ENCODE results near the gene TRAPPC1. TPM values are rescaled to one million over a fixed set of nuclear protein-coding genes. Genes with fewer than 3 reads are reported as not detected.

Gene TRAPPC1
- total RNA-seq, 2 donors from 2014 or later: 14.6 to 36.1 TPM

- DNase-seq (ENCODE audit: low spot score): no peak
- Histone ChIP-seq H3K9me3 (no peaks in the 10 kb centered on the region), H3K4me3 (peak overlapping the region; percentile 68), H3K27me3 (replicated peaks; ENCODE audit: insufficient read depth) (no peaks in the 10 kb centered on the region), H3K27ac (peak overlapping the region; percentile 1 to 39), H3K36me3 (no peaks in the 10 kb centered on the region), H3K4me1 (ENCODE audit: control insufficient read depth in 1 of 2, low read depth in 2 of 2) (peaks cover 0 to 16% of the 10 kb centered on the region in 2 donors)
- TF ChIP-seq, protein P1, sequence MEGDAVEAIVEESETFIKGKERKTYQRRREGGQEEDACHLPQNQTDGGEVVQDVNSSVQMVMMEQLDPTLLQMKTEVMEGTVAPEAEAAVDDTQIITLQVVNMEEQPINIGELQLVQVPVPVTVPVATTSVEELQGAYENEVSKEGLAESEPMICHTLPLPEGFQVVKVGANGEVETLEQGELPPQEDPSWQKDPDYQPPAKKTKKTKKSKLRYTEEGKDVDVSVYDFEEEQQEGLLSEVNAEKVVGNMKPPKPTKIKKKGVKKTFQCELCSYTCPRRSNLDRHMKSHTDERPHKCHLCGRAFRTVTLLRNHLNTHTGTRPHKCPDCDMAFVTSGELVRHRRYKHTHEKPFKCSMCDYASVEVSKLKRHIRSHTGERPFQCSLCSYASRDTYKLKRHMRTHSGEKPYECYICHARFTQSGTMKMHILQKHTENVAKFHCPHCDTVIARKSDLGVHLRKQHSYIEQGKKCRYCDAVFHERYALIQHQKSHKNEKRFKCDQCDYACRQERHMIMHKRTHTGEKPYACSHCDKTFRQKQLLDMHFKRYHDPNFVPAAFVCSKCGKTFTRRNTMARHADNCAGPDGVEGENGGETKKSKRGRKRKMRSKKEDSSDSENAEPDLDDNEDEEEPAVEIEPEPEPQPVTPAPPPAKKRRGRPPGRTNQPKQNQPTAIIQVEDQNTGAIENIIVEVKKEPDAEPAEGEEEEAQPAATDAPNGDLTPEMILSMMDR (IDR thresholded peaks at IDR 0.05): no peak
- ATAC-seq (ENCODE audit: insufficient number of reproducible peaks, low FRiP score, low read depth): no peak
Measured at GRCh38 chr17:7922269-7922844, 9.4 kb downstream of the TRAPPC1 start.

- no peak for ATAC-seq (ENCODE audit: insufficient number of reproducible peaks, low FRiP score, low read depth)
- Histone ChIP-seq H3K27ac (peak overlapping the region; percentile 90 to 94), H3K27me3 (replicated peaks; ENCODE audit: insufficient read depth) (no peaks in the 10 kb centered on the region), H3K4me3 (peak overlapping the region; percentile 77), H3K4me1 (ENCODE audit: control insufficient read depth in 1 of 2, low read depth in 2 of 2) (peaks cover 6 to 19% of the 10 kb centered on the region in 2 donors), H3K36me3 (no peaks in the 10 kb centered on the region), H3K9me3 (no peaks in the 10 kb centered on the region)
- TF ChIP-seq, protein P1 (IDR thresholded peaks at IDR 0.05): no peak
- DNase-seq (ENCODE audit: low spot score): no peak
Measured at GRCh38 chr17:7916808-7917207, 14.9 kb downstream of the TRAPPC1 start.

DNA sequence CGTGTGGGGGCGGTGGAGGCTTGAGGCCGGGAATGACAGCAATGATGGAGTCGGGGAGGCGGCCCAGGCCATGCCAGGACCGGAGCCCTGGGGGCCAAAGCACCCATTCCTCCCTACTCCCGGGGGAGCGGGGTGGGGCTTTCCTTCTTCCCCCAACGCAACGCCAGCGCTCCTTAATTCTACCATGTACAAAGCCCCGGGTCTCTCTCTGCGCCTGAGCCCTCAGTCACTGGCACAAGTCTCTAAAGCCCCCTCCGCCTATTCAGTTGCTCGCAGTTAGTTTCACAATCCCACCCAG is 15.4 kb downstream of the TRAPPC1 start:
- peak overlapping the region; percentile 90 to 94 for H3K27ac ChIP-seq
- H3K9me3 ChIP-seq: no peaks in the 10 kb centered on the region
- H3K4me3 ChIP-seq: peak overlapping the region; percentile 77
- peaks cover 6 to 19% of the 10 kb centered on the region in 2 donors for H3K4me1 ChIP-seq (ENCODE audit: control insufficient read depth in 1 of 2, low read depth in 2 of 2)
- TF ChIP-seq, protein P1 (IDR thresholded peaks at IDR 0.05): no peak
- no peaks in the 10 kb centered on the region for H3K27me3 ChIP-seq (replicated peaks; ENCODE audit: insufficient read depth)
- peak; percentile 1 for ATAC-seq (ENCODE audit: insufficient number of reproducible peaks, low FRiP score, low read depth)
- H3K36me3 ChIP-seq: peaks cover 3% of the 10 kb centered on the region
- DNase-seq (ENCODE audit: low spot score): no peak

GRCh38 chr17:7915611-7916384 is 15.9 kb downstream of the TRAPPC1 start, which contains the start of gene RNF227:
Gene RNF227, minus strand, starts transcription at chr17:7916289. Its CDS starts 94 bp downstream, at chr17:7916195.
- ATAC-seq (ENCODE audit: insufficient number of reproducible peaks, low FRiP score, low read depth) (peak; percentile 85), DNase-seq (ENCODE audit: low spot score) (peak; percentile 80)
- H3K36me3 ChIP-seq: peaks cover 9% of the 10 kb centered on the region
- H3K4me1 ChIP-seq (ENCODE audit: control insufficient read depth in 1 of 2, low read depth in 2 of 2): peaks cover 6 to 19% of the 10 kb centered on the region in 2 donors
- H3K27me3 ChIP-seq (replicated peaks; ENCODE audit: insufficient read depth): no peaks in the 10 kb centered on the region
- peak within 1 kb of the TSS; percentile 77 for H3K4me3 ChIP-seq
- TF ChIP-seq, protein P1 (IDR thresholded peaks at IDR 0.05): no peak
- no peaks in the 10 kb centered on the region for H3K9me3 ChIP-seq
- peak within 1 kb of the TSS; percentile 90 to 94 for H3K27ac ChIP-seq

DNA sequence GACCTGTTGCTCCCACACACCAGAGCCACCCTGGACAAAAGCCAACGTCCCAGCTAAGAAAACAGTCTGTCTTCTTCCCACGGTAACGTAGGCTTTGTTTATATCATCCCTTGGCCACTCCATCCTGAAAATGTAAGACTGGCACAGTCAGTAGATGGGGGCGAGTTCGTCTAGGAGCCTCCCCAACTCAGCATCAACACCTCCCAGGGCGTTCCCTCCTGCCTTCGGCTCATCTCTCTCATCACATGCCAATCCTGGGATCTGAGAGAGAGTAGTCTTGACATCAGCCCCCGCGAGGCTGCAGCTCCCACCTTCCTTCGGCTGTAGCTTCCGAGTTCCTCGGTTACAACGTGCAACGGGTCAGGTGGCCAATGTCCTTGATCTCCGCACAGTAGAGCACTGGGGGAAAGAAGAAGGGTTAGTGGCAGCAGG is 16.6 kb downstream of the TRAPPC1 start:
- peak overlapping the region; percentile 90 to 94 for H3K27ac ChIP-seq
- H3K36me3 ChIP-seq: peaks cover 15% of the 10 kb centered on the region
- DNase-seq (ENCODE audit: low spot score) (no peak), ATAC-seq (ENCODE audit: insufficient number of reproducible peaks, low FRiP score, low read depth) (peak; percentile 40)
- H3K9me3 ChIP-seq: no peaks in the 10 kb centered on the region
- no peaks in the 10 kb centered on the region for H3K27me3 ChIP-seq (replicated peaks; ENCODE audit: insufficient read depth)
- H3K4me3 ChIP-seq: peak overlapping the region; percentile 77
- peaks cover 6 to 19% of the 10 kb centered on the region in 2 donors for H3K4me1 ChIP-seq (ENCODE audit: control insufficient read depth in 1 of 2, low read depth in 2 of 2)
- TF ChIP-seq, protein P1 (IDR thresholded peaks at IDR 0.05): no peak

Data from thoracic aorta (tissue), 2 donors.